Mucosa of gallbladder (tissue), 1 donor: ENCODE data around the gene KCNJ3. TPM values are rescaled to one million over a fixed set of nuclear protein-coding genes. Genes with fewer than 3 reads are reported as not detected.
"Not testable (repeated sequence)": the region's sequence is repeated elsewhere in the genome, so short reads cannot be mapped to it uniquely, and the experiment has no call there.

ENCODE experiments used
- DNase-seq: peaks from one replicate; pipeline ENCODE4 v3.0.0-alpha.2; 2020; ENCODE audit warnings: low spot score
- total RNA-seq: library from RNA; stranded (reverse); gene quantifications from one replicate; pipeline ENCODE4 v1.2.1, GENCODE V29; 2021
- donor health status: DM: no; HTN: no; CAD: no.

Gene KCNJ3
- total RNA-seq, 1 donor from 2014 or later, result 5.3 TPM

GRCh38 chr2:154844513-154844912 is 146.0 kb downstream of the KCNJ3 start:
- no peak for DNase-seq

- no peak for DNase-seq
Observed at GRCh38 chr2:154846842-154847241, 148.3 kb downstream of the KCNJ3 start.

GRCh38 chr2:154849482-154849881 is 151.0 kb downstream of the KCNJ3 start:
- no peak for DNase-seq

- DNase-seq, result no peak
Observed at GRCh38 chr2:154850532-154850931, 152.0 kb downstream of the KCNJ3 start.

- no peak for DNase-seq
Observed at GRCh38 chr2:154855138-154855537, 156.6 kb downstream of the KCNJ3 start.

- not testable (repeated sequence) for DNase-seq
Observed at GRCh38 chr2:154867151-154867550, 168.7 kb downstream of the KCNJ3 start.

GRCh38 chr2:154875999-154876398 is 177.5 kb downstream of the KCNJ3 start:
- DNase-seq, result no peak

GRCh38 chr2:154882725-154883124 is 184.2 kb downstream of the KCNJ3 start:
- DNase-seq, result no peak

GRCh38 chr2:154886316-154886715 is 187.8 kb downstream of the KCNJ3 start:
- no peak for DNase-seq

- no peak for DNase-seq
Observed at GRCh38 chr2:154898269-154898668, 199.8 kb downstream of the KCNJ3 start.

GRCh38 chr2:154901063-154901462 is 202.6 kb downstream of the KCNJ3 start:
- DNase-seq, result no peak
